Natural killer cell treated with Interleukin-12 subunit alpha and Interleukin-12 subunit beta and Interleukin-15 and Interleukin-18, amount 100 ng/mL, for 72 hours (primary cell): ENCODE measurements around the gene COTL1. TPM values are rescaled to one million over a fixed set of nuclear protein-coding genes. Genes with fewer than 3 reads are reported as not detected.
A peak's percentile ranks its signal among the peaks of the same experiment; 100 is the strongest.
"Not testable (repeated sequence)": the region's sequence is repeated elsewhere in the genome, so short reads cannot be mapped to it uniquely, and the experiment has no call there.

ENCODE experiments used
- ATAC-seq, 2 donors: fragments of 150-1000 bp; cut with Tn5 transposase in 1 of 2; sonication (Bioruptor Pico), chemical (Tn5 transposase) in 1 of 2; 2 replicates each; pipeline ENCODE4 v1.10.0; 2021
- DNase-seq: peaks from one replicate; pipeline ENCODE4 v3.0.0; 2022; ENCODE audit warnings: low spot score
- H3K27ac Mint-ChIP-seq, 2 donors: 1 replicate in 1 of 2; 2 replicates in 1 of 2; pipeline ENCODE4 v1.8.0; 2022; ENCODE audit warnings: mixed read lengths in 2 of 2, mild to moderate bottlenecking in 1 of 2, moderate library complexity in 1 of 2
- H3K27me3 Mint-ChIP-seq, 2 donors: 1 replicate in 1 of 2; 2 replicates in 1 of 2; pipeline ENCODE4 v1.8.0; 2022; ENCODE audit warnings: mixed read lengths in 2 of 2
- H3K36me3 Mint-ChIP-seq: one replicate; pipeline ENCODE4 v1.8.0; 2022; ENCODE audit warnings: mixed read lengths
- H3K4me1 Mint-ChIP-seq, 2 donors: 1 replicate in 1 of 2; 2 replicates in 1 of 2; pipeline ENCODE4 v1.8.0; 2022; ENCODE audit warnings: low read depth in 2 of 2, mixed read lengths in 2 of 2, mild to moderate bottlenecking in 1 of 2
- H3K4me3 Mint-ChIP-seq: one replicate; pipeline ENCODE4 v1.8.0; 2022; ENCODE audit warnings: mixed read lengths
- H3K9me3 Mint-ChIP-seq: 2 replicates; pipeline ENCODE4 v1.8.0; 2022; ENCODE audit warnings: mixed read lengths
- total RNA-seq, 2 donors: library from RNA; stranded (reverse); gene quantifications; one replicate each; pipeline ENCODE4 v1.2.3, GENCODE V29; 2022

Gene COTL1
- total RNA-seq, 2 donors from 2014 or later, result 128 to 154 TPM

GRCh38 chr16:84562174-84562815 lies 55.6 kb downstream of the COTL1 start:
- ATAC-seq (no peak), DNase-seq (no peak)
- H3K27ac Mint-ChIP-seq, result no peak overlapping the region
- H3K4me3 Mint-ChIP-seq, result no peak overlapping the region
- H3K36me3 Mint-ChIP-seq, result no peaks in the 10 kb centered on the region
- peaks cover 0 to 2% of the 10 kb centered on the region in 2 donors for H3K27me3 Mint-ChIP-seq
- no peaks in the 10 kb centered on the region for H3K4me1 Mint-ChIP-seq
- H3K9me3 Mint-ChIP-seq, result no peaks in the 10 kb centered on the region

GRCh38 chr16:84561291-84561690 lies 56.6 kb downstream of the COTL1 start:
- Mint-ChIP-seq H3K27ac (no peak overlapping the region), H3K9me3 (no peaks in the 10 kb centered on the region), H3K36me3 (no peaks in the 10 kb centered on the region), H3K27me3 (peaks cover 0 to 2% of the 10 kb centered on the region in 2 donors), H3K4me3 (no peak overlapping the region), H3K4me1 (no peaks in the 10 kb centered on the region)
- DNase-seq (no peak), ATAC-seq (no peak)

GRCh38 chr16:84560269-84560668 lies 57.6 kb downstream of the COTL1 start:
- no peaks in the 10 kb centered on the region for H3K4me1 Mint-ChIP-seq
- no peaks in the 10 kb centered on the region for H3K9me3 Mint-ChIP-seq
- no peak for ATAC-seq
- no peak overlapping the region for H3K27ac Mint-ChIP-seq
- DNase-seq, result no peak
- no peaks in the 10 kb centered on the region for H3K36me3 Mint-ChIP-seq
- no peak overlapping the region for H3K4me3 Mint-ChIP-seq
- H3K27me3 Mint-ChIP-seq, result peaks cover 0 to 2% of the 10 kb centered on the region in 2 donors

- no peak for ATAC-seq
- Mint-ChIP-seq H3K27ac (no peak overlapping the region), H3K27me3 (peaks cover 0 to 2% of the 10 kb centered on the region in 2 donors), H3K4me1 (no peaks in the 10 kb centered on the region), H3K36me3 (no peaks in the 10 kb centered on the region), H3K9me3 (no peaks in the 10 kb centered on the region), H3K4me3 (no peak overlapping the region)
- DNase-seq, result no peak
Measured at GRCh38 chr16:84559311-84559932, 58.5 kb downstream of the COTL1 start.

GRCh38 chr16:84558850-84559249 lies 59.0 kb downstream of the COTL1 start:
- not testable (repeated sequence) for ATAC-seq, H3K4me1 Mint-ChIP-seq, H3K36me3 Mint-ChIP-seq, DNase-seq, H3K27ac Mint-ChIP-seq, H3K4me3 Mint-ChIP-seq, H3K27me3 Mint-ChIP-seq, H3K9me3 Mint-ChIP-seq

- H3K27ac Mint-ChIP-seq, result no peak overlapping the region
- no peak overlapping the region for H3K4me3 Mint-ChIP-seq
- no peak for ATAC-seq
- no peak for DNase-seq
- H3K36me3 Mint-ChIP-seq, result no peaks in the 10 kb centered on the region
- peaks cover 7% of the 10 kb centered on the region in 2 donors for H3K27me3 Mint-ChIP-seq
- no peaks in the 10 kb centered on the region for H3K9me3 Mint-ChIP-seq
- H3K4me1 Mint-ChIP-seq, result peaks cover 0 to 6% of the 10 kb centered on the region in 2 donors
Measured at GRCh38 chr16:84557504-84557903, 60.4 kb downstream of the COTL1 start.

GRCh38 chr16:84557059-84557458 lies 60.8 kb downstream of the COTL1 start:
- H3K4me1 Mint-ChIP-seq, result peaks cover 0 to 6% of the 10 kb centered on the region in 2 donors
- ATAC-seq (no peak), DNase-seq (no peak)
- H3K9me3 Mint-ChIP-seq, result no peaks in the 10 kb centered on the region
- H3K36me3 Mint-ChIP-seq, result no peaks in the 10 kb centered on the region
- no peak overlapping the region for H3K27ac Mint-ChIP-seq
- peaks cover 7% of the 10 kb centered on the region in 2 donors for H3K27me3 Mint-ChIP-seq
- H3K4me3 Mint-ChIP-seq, result no peak overlapping the region

GRCh38 chr16:84555418-84556196 lies 62.3 kb downstream of the COTL1 start:
- Mint-ChIP-seq H3K9me3 (no peaks in the 10 kb centered on the region), H3K27me3 (peaks cover 7% of the 10 kb centered on the region in 2 donors), H3K36me3 (no peaks in the 10 kb centered on the region), H3K4me1 (peaks cover 0 to 6% of the 10 kb centered on the region in 2 donors), H3K4me3 (no peak overlapping the region), H3K27ac (no peak overlapping the region)
- ATAC-seq (no peak), DNase-seq (no peak)

GRCh38 chr16:84554627-84555328 lies 63.1 kb downstream of the COTL1 start:
- DNase-seq (no peak), ATAC-seq (no peak)
- Mint-ChIP-seq H3K4me1 (peaks cover 0 to 6% of the 10 kb centered on the region in 2 donors), H3K4me3 (no peak overlapping the region), H3K27ac (peak overlapping the region; percentile 25 to 33), H3K27me3 (peaks cover 5 to 7% of the 10 kb centered on the region in 2 donors), H3K36me3 (no peaks in the 10 kb centered on the region), H3K9me3 (no peaks in the 10 kb centered on the region)

- peak in 1 of 2 donors; percentile 31 for ATAC-seq
Measured at GRCh38 chr16:84553873-84554399, 63.9 kb downstream of the COTL1 start.

GRCh38 chr16:84552135-84552534 lies 65.7 kb downstream of the COTL1 start:
- ATAC-seq (peak in 1 of 2 donors; percentile 11), DNase-seq (no peak)
- Mint-ChIP-seq H3K4me3 (no peak overlapping the region), H3K36me3 (no peaks in the 10 kb centered on the region), H3K4me1 (peaks cover 6% of the 10 kb centered on the region in 2 donors), H3K27ac (no peak overlapping the region), H3K9me3 (no peaks in the 10 kb centered on the region), H3K27me3 (peaks cover 5 to 7% of the 10 kb centered on the region in 2 donors)

More at GRCh38 chr16:84553873-84554399, 63.9 kb downstream of the COTL1 start:
- peaks cover 6% of the 10 kb centered on the region in 2 donors for H3K4me1 Mint-ChIP-seq
- peak overlapping the region; percentile 14 for H3K4me3 Mint-ChIP-seq
- H3K27me3 Mint-ChIP-seq, result peaks cover 5 to 7% of the 10 kb centered on the region in 2 donors
- no peaks in the 10 kb centered on the region for H3K9me3 Mint-ChIP-seq
- no peaks in the 10 kb centered on the region for H3K36me3 Mint-ChIP-seq
- peak overlapping the region; percentile 25 to 33 for H3K27ac Mint-ChIP-seq
- DNase-seq, result no peak

GRCh38 chr16:84550096-84550495 lies 67.8 kb downstream of the COTL1 start:
- no peak for ATAC-seq
- Mint-ChIP-seq H3K36me3 (no peaks in the 10 kb centered on the region), H3K9me3 (no peaks in the 10 kb centered on the region), H3K27ac (peak overlapping the region in 1 of 2 donors; percentile 84), H3K4me3 (peak overlapping the region; percentile 59), H3K27me3 (peaks cover 7% of the 10 kb centered on the region in 2 donors), H3K4me1 (peaks cover 6% of the 10 kb centered on the region in 2 donors)
- no peak for DNase-seq
